Thoracic aorta (tissue), 2 donors: ENCODE results near the gene XYLT1. TPM values are rescaled to one million over a fixed set of nuclear protein-coding genes. Genes with fewer than 3 reads are reported as not detected.

Experiments
- ATAC-seq: fragments of 150-250 bp; one replicate; pipeline ENCODE4 v1.8.0; 2017; ENCODE audit warnings: low read depth; ENCODE audit not compliant: insufficient number of reproducible peaks, low FRiP score
- DNase-seq: peaks from one replicate; pipeline ENCODE4 v3.0.0-alpha.2; 2020; ENCODE audit warnings: low spot score
- H3K27ac ChIP-seq, 2 donors: fragments of 200-600 bp; sonication (generic); 1 replicate in 1 of 2; 2 replicates in 1 of 2; pipeline ENCODE4 v1.5.1; 2016; ENCODE audit warnings: mild to moderate bottlenecking in 2 of 2, moderate library complexity in 2 of 2
- H3K27me3 ChIP-seq: fragments of 200-600 bp; sonication (generic); replicated peaks from 2 replicates; pipeline ENCODE4 v1.6.0; 2016; ENCODE audit warnings: mild to moderate bottlenecking; ENCODE audit not compliant: insufficient read depth
- H3K36me3 ChIP-seq: fragments of 200-600 bp; sonication (generic); one replicate; pipeline ENCODE4 v1.5.1; 2016
- H3K4me1 ChIP-seq, 2 donors: fragments of 200-600 bp; sonication (generic); 1 replicate in 1 of 2; 2 replicates in 1 of 2; pipeline versions ENCODE4 v1.5.1 to v1.6.0; 2016; ENCODE audit warnings: low read depth in 2 of 2, mild to moderate bottlenecking in 1 of 2; ENCODE audit not compliant: control insufficient read depth in 1 of 2
- H3K4me3 ChIP-seq: fragments of 200-600 bp; sonication (generic); 2 replicates; pipeline ENCODE4 v1.5.1; 2016; ENCODE audit warnings: mild to moderate bottlenecking
- H3K9me3 ChIP-seq: fragments of 200-600 bp; sonication (generic); 2 replicates; pipeline ENCODE4 v1.5.1; 2016
- total RNA-seq, 2 donors: library from RNA; depleted of rRNA; stranded (reverse); fragments of >200 nt; gene quantifications; one replicate each; pipeline versions ENCODE4 v1.1.0 to v1.2.3, GENCODE V29; 2016
- TF ChIP-seq, protein P1 (sequence below): fragments of 200-600 bp; sonication (generic); IDR thresholded peaks from one replicate; pipeline ENCODE4 v1.5.1; 2019; ENCODE audit warnings: antibody characterized with exemption

Gene XYLT1
- total RNA-seq, 2 donors from 2014 or later = 13.1 to 22.5 TPM

DNA sequence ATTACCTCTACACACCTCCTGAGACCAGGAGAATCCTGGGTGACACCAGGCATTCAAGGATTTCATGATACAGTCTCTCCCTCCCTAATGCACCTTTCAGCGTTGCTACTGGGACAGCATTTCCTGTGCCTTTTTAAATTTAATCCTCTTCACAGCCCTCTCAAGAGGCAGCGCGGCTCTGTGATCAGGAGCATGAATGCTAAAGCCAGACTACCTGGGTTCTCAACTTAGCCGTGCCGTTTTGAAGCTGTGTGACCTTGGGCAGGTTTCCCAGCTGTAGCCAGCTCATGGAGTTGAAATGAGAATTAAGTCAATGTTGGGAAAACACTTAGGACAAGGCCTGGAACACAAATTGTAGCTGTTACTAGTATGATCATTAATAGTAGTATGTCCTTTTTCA lies 191.8 kb downstream of the XYLT1 start:
- DNase-seq = no peak
- TF ChIP-seq, protein P1, sequence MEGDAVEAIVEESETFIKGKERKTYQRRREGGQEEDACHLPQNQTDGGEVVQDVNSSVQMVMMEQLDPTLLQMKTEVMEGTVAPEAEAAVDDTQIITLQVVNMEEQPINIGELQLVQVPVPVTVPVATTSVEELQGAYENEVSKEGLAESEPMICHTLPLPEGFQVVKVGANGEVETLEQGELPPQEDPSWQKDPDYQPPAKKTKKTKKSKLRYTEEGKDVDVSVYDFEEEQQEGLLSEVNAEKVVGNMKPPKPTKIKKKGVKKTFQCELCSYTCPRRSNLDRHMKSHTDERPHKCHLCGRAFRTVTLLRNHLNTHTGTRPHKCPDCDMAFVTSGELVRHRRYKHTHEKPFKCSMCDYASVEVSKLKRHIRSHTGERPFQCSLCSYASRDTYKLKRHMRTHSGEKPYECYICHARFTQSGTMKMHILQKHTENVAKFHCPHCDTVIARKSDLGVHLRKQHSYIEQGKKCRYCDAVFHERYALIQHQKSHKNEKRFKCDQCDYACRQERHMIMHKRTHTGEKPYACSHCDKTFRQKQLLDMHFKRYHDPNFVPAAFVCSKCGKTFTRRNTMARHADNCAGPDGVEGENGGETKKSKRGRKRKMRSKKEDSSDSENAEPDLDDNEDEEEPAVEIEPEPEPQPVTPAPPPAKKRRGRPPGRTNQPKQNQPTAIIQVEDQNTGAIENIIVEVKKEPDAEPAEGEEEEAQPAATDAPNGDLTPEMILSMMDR = no peak
- H3K4me3 ChIP-seq = no peak overlapping the region

DNA sequence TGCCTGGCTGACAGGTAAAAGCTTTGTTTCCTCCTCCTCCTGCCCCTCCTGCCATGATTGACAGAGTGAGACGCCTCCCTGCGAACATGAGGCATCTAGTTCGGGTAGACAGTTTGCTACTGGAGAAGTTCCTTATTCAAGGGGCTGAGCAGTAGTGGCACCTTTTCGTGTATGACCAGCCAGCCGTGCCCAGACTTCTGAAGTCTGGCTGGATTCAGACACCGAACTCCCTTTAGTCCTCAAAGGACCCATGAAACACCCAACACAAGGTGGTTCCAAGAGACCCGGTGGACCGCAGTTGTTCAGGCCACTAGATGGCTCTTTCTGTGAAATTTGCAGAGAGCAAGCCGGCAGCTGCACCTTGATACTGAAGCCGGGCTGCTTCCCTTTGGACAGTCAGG lies 192.8 kb downstream of the XYLT1 start:
- H3K36me3 ChIP-seq = no peaks in the 10 kb centered on the region
- H3K4me3 ChIP-seq = no peak overlapping the region
- DNase-seq (no peak), ATAC-seq (no peak)
- H3K4me1 ChIP-seq = no peaks in the 10 kb centered on the region
- no peaks in the 10 kb centered on the region for H3K27me3 ChIP-seq
- no peaks in the 10 kb centered on the region for H3K9me3 ChIP-seq
- TF ChIP-seq, protein P1 = peak; percentile 22
- no peak overlapping the region for H3K27ac ChIP-seq

More for the DNA sequence above, 191.8 kb downstream of the XYLT1 start:
- Histone ChIP-seq H3K36me3 (no peaks in the 10 kb centered on the region), H3K27me3 (no peaks in the 10 kb centered on the region), H3K27ac (no peak overlapping the region), H3K4me1 (no peaks in the 10 kb centered on the region), H3K9me3 (no peaks in the 10 kb centered on the region)
- ATAC-seq = no peak

DNA sequence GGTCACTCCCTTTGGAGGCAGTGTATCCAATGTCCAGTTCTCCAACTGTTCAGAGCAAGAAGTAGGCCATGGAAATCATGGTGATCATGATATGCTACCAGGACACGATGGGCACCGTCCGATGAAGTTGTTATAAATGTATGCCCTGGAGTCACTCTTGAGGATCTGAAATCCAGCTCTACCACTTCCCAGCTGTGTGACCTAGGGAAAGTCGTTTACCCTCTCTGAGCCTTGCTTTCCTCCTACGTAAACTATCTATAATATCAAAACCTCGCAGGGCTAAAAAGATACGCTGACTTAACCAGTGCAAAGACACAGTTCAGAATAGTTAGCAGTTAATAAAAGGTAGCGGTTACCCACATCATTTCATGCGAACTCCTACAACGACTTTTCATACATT lies 194.2 kb downstream of the XYLT1 start:
- Histone ChIP-seq H3K9me3 (no peaks in the 10 kb centered on the region), H3K27ac (no peak overlapping the region), H3K27me3 (no peaks in the 10 kb centered on the region), H3K4me3 (no peak overlapping the region), H3K4me1 (peaks cover 3 to 4% of the 10 kb centered on the region in 2 donors), H3K36me3 (no peaks in the 10 kb centered on the region)
- ATAC-seq (no peak), DNase-seq (no peak)
- TF ChIP-seq, protein P1 = no peak

DNA sequence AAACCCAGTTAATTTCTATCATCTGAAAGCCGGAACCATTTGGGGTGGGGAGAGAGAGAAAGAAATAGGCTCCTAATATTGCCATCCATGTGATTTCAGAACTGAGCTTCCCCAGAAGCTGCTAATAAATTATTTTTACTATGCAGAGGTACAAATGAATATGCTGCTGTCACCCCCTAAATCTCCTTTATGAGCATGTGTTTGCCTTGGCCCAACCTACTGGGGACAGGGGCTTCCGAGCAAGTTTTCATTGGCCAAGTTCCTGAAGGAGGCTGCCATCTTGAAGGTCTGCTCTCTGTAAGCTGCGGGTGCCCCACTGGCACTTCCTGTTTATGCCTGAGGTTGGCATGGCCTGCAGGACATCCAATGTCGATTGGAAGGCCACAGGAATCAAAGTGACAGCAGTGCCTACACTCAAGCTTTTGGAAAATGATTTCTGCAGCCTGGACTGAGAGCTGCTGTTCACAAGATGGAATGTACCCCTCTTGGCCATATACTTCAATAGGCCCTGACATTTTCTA lies 194.7 kb downstream of the XYLT1 start:
- TF ChIP-seq, protein P1 = no peak
- H3K27me3 ChIP-seq = no peaks in the 10 kb centered on the region
- ATAC-seq = no peak
- peaks cover 5 to 9% of the 10 kb centered on the region in 2 donors for H3K4me1 ChIP-seq
- H3K9me3 ChIP-seq = no peaks in the 10 kb centered on the region
- no peak for DNase-seq
- no peaks in the 10 kb centered on the region for H3K36me3 ChIP-seq
- H3K4me3 ChIP-seq = no peak overlapping the region
- H3K27ac ChIP-seq = no peak overlapping the region

DNA sequence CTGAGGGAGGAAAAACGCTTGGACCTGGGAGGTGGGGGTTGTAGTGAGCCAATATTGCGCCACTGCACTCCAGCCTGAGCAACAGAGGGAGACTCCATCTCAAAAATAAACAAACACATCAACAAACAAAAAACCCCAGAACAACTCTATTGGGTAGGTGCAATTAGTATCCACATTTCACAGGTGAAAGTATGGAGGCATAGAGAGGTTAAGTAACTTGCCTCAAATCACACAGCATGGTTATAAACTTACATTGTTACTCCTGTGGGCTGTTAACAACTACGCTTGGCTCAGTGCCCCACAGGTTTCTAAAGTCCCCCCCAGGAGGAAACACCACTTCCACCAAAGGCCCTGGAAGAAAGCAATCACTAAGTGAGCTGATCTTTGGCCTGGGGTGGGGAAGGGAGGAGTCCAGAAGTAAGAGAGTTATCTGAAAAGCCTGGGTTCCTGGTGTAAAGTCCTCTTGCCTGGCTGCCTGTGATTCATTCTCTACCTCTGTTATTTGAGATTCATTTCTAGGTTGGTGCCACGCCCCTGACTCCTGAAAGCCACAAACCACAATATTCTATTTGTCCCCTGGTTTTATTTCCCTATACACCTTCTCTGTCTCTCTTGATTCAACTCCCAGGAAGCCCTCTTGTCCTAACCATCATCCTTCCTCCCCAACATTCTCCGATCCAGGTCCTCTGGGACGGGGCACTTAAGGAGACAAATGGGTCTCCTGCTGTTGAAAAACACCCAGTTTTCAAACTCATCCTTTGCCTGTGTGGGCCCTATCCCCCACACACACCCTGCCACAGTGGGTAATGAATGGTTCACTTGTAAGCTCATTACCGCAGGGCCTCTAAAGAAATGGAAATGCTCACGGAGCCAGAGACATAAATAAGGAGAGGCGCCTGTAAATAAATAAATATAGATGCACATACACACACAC lies 195.4 kb downstream of the XYLT1 start:
- no peaks in the 10 kb centered on the region for H3K9me3 ChIP-seq
- TF ChIP-seq, protein P1 = no peak
- no peak overlapping the region for H3K27ac ChIP-seq
- peaks cover 5 to 16% of the 10 kb centered on the region in 2 donors for H3K4me1 ChIP-seq
- DNase-seq = no peak
- ATAC-seq = no peak
- no peaks in the 10 kb centered on the region for H3K27me3 ChIP-seq
- H3K4me3 ChIP-seq = no peak overlapping the region
- H3K36me3 ChIP-seq = no peaks in the 10 kb centered on the region
